HK-2 (cell line): ENCODE measurements around the gene LRP5.

ENCODE experiments used
- DNase-seq: peaks from one replicate; pipeline ENCODE4 v3.0.0-alpha.2; 2018; ENCODE audit not compliant: unreplicated experiment

The LRP5 gene

DNA sequence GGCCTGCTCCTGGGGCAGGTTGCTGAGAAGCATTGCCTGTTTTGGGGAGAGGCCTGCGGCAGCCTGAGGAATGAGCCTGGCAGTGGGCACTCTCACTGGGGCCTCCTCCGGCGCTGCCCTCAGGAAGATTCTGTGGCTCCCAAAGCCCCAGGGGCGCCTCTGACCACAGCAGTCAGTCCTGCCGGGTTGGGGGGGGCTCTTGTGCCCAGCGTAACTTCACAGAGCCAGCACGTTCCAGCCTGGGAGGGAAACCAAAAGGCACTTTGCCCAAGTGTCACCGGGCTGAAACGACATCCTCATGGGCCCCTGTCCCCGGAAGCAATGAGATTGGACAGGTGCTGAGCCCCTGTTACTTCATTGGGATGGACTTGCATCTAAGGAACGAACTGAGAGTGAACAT is 4.3 kb upstream of the LRP5 start:
- no peak for DNase-seq

DNA sequence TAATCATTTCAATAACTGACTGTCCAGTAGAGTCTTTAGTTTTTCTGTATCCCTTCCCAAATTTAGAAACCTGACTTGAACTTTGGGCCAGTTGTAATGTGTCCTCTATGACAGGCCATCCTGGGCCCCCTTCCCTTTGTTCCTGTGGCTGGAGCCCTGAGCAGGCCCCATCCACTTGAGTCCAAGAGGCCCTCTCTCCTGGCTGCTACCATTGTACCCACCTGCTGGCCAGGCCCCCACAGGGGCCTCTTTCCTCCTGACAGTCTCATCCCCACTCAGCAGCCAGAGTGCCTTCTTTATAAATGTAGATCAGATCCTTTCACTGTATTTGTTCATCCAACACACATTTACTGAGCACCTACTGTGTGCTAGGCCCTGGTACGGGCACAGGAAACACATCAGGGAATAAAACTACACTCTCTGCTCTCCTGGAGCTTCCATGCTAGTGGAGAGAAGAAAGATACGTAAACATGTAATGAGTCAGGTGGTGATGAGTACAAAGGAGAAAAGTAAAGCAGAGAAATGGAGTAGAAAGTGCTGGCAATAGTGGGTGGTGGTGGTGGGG is 2.7 kb upstream of the LRP5 start:
- no peak for DNase-seq

DNA sequence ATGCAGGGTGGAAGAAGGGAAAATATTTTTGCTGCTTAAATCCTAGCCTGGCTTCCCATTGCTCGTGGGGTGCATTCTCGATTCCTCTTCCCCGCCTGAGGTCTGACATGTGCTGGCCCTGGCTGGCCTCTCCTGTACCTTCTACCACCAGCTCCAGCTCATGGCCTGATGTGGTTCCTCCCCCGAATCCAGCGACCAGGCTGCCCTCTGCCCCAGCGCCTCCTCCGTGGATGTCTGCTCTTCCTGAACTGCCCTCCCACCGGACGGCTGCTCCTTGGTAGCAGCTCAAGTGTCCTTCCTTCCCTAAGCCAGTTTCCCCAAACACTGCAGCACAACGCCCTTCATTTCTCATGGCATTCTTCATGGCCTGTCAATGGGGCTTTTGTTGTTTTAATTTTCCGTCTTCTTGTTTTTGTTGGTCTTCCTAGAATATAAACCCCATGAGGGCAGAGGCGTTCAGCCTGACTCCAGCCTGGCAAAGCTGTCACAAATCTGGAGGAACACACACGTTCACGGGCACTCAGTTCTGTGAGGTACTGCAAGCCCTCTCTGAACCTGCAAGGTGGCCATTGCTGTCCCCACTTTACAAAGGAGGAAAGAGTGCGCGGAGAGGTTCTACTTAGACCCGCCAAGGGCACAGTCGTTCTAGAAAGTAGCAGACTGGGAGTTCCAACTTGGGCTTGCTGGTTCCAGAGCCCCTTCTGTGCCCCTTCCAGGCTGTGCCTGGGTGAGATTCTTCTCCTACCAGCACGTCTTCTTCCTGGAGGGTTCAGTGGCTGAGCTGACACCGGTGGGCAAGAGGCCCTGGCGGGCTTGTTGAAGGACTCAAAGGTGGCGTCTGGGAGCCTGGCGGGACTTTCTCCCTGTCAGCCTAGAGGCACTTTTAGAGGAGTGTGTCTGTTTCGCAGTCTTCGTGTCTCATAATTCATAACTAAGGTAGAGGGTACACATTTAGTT is 953 bp upstream of the LRP5 start:
- DNase-seq: no peak

DNA sequence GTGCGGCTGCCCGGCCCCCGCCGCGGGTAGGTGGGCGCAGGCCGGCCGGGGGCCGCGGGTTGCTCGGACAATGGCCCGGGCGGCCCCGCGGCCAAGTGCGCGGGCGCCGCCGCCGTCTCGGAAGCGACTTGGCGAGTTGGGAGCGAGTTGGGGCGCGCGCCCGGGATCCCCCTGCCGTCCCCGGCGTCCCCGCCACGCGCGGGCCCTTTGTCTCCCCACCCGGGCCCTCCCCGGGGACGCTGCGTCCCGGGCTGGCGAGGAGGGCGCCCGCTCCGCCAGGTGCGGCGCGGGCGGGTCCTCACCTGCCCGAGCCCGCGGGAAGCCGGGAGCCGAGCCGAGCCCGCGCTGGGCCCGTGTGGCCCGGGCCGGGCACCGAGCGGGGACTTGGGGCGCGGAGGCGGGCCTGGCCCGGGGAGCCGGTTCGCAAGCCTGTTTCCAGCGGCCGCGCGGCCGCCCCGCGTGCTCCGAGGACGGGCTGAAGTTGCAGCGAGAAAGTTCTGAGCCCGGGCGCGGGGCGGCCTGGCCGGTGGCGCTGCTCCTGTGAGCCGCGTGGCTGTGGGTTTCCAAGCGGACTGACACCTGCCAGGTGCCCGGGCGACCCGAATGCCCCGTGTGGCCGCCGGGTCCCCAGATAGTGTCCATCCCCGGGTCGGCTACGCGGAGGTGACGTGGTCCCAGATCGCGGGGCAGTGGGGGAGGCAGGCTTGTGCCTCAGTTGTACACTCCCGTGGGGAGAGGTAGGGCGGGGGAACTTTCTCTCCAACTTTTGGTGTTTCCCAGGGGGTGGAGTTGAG is 586 bp downstream of the LRP5 start:
- no peak for DNase-seq

DNA sequence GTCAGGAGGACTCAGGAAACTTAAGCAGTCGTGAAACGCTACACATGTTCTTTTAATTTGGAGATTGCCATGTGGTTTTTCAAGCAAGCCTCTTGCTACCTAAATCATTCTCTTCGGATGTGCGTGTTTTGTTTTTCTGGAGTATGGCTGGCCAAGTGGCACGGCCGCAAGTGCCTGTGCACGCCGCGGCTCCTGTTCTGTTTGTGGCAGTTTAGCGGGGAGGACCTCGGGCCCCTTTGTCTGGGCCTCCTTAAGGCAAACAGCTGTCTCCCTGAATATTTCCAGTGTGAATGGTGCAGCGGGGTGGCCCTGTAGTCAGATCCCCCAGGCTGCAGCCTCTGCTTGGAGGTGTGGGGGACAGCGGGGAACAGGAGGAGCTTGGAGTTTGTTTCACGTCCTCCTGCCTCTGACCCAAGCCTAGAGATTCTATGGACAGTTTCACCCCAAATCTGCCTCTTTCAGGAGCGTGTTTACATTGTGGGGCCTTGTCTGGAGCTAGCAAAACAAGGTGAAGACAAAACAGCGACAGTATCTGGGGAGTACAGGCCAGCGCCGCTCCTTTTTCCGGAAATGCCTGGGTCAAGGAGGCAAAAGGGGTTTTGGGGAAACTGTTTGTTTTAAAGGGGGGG is 1.3 kb downstream of the LRP5 start:
- no peak for DNase-seq

DNA sequence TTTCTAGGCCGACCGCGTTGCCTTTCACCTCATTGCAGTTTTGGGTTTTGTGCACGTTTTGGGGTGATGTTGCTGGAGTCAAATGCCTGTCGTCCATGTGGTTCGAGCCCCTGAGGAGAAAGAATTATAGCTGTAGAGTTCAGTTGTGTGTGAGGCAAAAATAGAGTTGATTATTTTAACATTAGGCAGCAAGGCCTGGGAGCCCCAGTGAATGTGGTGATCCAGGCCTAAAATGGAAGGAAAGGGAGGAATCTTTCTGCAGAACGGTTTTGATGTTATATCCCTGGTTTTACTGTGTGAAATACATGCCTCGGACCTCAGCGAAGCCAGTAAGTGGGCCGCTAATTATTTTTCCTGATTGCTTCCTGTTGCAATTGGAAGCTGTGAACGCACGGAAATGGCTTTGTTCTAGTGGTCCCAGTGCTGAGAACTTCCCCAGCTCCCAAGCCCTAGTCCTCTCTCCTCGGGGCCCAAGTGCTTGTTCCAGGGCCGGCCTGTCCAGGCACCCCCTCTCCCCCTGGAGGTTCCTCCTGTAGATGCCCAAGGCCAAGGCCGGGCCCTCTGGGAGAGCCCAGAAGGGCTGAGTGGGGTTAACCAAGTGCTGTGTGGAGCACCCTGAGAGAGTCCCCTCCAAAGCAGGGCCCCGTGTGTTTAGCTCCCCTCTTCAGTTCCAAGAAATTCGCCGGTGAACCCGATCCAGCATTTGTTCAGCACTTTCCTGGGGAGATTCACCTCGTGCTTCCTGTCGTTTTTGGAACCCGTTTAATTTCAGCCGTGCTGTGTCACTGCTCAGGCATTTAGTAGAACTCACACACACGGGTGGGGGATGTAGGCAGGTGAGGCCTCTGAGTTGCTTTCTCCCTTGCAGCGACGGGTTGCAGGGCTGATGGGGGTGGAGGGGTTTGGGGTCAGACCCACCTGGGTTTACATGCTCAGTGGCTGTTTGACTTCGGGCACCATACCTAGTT is 2.1 kb downstream of the LRP5 start:
- peak; percentile 43 for DNase-seq

DNA sequence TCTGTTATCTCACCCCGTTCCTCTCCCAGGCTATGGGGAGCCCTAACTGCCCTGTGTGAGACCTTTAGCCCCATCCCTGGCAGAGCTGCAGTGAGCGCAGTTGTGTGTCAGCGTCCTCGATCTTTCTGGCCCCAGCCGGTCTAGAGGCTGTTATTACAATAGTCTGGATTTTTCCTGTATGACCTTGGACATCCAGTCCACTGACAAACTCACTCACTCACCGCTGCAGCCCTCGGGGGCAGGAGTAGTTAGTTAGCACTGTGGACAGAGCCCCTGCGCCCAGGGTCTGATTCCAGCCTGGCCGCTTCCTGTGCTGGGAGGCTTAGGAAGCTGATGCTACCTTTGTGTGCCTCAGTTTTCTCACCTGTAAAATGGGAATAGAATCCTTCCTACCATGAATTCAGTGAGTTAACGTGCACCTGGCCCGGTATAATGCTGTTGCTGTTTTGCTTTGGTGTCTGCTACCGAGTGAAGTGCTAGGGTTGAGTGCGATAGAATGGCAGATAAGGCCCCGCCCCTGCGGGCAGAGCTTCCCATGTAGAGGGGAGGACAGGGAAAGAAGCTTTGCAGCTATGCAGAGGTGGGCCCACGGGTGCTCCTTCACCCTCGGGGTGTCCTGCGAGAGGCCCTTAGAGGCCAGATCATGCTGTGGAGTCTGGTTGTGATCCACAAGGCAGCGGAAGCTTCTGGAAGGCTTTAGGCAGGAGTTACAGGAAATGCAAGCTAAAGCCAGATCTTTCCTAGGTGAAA is 3.0 kb downstream of the LRP5 start:
- no peak for DNase-seq

DNA sequence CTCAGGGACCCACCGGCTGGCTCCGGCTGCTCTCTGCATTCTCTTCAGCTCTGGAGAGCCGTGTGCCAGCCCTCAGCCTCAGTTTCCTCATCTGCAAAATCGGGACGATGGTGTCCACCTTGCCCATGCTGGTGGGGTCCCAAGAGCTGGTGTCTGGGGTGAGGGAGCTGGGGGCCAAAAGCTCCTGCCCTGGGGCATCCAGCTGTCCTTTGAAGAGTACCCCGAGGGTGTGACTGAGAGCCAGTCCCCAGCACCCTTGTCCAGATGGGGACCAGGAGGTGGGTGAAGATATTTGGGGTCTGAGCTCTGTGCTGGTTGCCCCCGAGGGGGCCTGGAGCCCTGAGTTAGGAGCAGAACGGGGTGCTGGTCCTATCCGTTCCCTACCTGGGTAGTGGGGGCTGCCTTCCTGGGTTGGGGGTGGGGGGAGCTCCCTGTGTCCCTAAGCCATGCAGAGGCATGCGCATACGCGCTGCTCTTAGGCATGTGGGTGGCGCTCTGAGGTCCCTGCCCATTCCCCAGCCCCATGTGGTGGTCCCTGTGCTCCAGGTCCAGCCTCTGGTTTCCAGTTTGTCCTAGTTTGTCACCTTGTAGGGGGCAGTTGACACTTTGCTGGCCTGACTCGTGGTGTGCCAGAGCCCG is 4.9 kb downstream of the LRP5 start:
- no peak for DNase-seq

DNA sequence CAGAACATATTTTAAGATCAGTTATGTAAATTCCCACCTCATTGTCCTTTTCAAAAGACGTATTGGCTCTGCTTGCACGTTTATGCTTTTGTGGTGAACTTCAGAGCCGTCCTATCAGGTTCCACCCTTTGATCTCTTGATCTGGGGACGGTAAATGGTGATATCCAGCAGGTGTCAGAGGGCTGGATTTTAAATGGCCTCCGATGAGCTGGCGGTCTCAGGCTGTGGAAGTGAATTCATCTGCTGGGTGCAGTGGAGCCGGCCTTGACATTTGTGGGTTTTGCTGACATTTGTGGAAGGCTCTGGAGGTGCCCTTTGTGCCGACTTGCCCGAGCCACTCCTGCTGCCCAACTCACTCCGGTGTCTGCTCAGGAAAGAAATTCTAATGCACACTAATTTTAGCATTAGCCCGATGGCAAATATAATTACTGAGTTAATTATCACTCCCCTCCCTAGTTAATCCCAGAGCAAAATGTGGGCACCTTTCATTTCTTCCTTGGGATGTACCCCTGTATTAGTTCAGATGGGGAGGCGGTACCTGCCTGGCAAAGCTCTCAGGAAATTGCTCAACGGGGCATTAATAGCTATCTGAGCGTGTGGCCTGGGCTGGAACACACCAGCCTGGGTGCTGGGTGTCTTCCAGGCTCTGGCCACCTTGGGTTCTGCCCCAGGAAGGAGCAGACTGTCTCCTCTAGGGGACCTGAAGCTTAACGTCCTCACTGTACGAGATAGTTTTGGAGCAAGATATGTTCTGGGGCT is 9.1 kb downstream of the LRP5 start:
- no peak for DNase-seq

DNA sequence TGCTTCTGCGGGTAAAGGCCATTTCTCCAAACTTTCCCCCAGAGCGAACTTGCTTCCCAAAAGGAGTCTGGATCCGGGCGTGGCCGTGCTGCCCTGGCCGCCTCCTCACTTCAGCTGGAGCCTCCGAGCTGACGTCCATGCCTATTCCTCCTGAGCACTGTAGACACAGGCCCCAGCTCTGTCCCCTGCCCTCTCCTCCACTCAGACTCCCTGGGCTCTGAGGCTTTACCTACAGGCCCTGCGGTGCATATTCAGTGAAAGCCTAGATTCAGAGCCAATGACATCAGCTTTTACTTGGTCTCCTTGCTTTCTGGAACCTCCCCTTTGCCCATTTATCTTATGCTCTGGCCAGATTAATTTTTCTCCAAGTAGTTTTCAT is 9.7 kb downstream of the LRP5 start:
- no peak for DNase-seq

DNA sequence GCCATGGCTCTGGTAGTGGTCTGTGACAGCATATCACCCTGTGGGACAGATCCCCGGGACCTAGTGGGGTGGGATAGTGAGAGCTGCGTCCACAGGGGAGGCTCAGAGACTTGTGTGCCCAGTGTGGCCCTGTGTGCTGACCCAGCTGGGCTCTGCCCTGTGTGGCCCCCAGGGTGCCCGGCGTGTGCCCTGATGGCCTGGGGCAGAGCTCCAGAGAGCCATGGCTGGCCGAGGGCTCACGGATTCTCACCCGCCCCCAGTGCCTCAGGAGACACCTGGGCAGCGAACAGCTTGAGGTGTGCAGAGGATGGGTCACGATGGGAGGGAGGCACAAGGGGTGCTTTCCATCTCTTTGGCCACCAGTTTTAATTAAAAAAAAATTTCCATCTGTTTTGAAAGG is 11.8 kb downstream of the LRP5 start:
- no peak for DNase-seq

DNA sequence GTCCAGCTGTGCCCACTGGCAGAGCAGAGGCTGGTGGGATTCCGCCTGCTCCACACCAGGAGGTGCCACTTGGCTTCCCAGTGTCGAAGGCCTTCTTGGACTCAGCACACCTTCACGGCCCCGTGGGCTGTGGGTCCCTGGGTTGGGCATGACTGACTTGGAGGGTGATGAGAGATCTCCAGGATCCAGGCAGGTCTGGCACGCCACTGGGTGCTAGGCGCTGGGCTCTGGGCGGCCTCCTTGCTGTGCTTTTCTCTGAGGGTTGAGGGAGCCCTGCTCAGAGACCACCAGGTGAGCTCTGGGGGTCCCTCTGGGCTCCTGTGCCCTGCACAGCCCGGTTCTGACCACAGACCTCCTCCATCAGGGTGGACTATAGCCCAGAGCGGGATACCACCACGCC is 12.3 kb downstream of the LRP5 start:
- DNase-seq: no peak

DNA sequence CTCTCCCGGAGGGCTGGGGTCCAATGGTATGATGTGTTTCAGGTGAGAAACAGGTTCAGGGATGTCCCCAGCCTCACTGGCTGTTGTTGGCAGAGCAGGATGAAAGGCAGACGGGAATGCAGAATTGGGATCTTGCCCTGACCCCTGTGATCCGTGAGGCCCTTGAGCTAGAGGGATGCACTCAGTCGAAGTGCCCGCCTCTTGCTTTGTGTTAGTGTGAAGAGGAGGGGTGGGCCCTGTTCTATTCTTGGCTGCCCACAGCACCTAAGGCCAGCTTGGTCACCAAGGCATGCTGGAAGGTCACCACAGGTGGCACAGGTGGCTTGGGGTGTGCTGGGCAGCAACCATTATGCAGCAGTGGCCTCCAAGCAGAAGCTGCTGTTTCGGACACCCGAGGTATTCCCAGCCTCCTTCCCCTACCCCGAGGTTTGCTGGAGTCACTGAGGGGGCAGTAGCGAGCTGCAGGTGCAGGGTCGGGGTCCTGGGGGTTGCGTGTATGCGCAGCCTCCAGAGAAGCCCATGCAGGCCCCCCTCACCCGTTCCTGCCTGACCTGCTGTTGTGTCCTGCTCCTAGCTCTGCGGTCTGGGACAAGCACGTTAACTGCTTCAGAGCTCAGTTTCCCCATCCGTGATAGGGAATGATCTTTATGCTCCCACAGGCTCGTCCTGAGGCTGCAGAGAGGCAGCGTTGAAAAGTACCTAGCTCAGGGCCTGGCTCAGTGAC is 13.0 kb downstream of the LRP5 start:
- no peak for DNase-seq

DNA sequence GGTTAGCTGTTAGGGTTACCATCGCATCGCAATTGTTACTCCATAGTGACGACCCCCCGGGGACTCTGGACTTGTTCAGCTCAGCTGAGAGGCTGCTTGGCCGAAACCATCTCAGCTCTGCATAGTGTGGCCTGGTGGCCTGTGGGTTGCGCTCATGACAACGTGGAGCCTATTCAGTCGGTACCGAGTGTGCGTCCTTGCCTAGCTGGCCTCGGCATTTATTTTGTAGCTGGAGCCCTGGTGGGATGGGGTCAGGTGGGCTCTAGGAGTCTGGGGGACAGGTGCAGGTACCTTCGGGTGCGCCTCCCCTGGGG is 13.5 kb downstream of the LRP5 start:
- no peak for DNase-seq

DNA sequence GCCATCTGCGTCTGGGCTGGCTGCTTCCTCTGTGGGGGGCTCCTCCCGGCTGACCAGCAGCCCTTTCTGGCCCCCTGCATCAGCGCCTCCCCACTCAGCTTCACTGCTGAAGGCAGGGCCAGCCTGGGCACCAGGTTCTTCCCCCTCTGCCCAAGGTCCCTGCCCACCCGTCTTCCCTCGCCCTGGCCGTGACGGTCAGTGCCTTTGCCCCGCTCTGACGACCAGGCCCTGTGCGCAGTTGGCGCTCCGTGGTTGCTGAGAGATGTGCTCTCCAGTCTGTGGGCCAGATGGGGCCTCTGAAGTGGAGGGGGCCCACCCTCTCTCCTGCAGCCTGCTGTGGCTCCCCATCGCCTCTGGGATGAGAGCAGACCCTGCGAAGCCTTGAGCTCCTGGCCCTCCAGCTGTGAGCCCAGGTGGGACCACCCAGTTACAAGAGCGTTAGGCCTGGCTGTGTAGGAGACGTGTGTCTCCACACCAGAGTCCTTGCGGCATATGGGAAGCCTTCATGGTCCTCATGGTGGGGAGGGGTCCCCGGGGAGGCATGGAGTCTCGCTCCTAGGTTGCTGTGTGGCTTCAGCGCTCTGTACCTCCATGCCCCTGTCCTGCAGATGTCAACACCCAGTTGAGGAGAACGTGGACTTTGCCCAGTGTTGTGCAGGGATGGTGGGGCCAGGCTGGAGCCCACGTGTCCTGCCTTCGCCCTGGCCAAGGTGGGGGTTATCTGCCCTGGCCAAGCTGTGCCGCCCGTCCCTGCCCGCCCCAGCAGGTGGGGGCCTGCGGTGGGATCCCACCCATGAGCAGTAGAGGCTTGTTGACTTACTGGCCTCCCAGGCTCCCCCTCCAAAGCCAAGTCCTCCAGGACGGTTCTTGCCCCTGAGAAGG is 14.2 kb downstream of the LRP5 start:
- no peak for DNase-seq

DNA sequence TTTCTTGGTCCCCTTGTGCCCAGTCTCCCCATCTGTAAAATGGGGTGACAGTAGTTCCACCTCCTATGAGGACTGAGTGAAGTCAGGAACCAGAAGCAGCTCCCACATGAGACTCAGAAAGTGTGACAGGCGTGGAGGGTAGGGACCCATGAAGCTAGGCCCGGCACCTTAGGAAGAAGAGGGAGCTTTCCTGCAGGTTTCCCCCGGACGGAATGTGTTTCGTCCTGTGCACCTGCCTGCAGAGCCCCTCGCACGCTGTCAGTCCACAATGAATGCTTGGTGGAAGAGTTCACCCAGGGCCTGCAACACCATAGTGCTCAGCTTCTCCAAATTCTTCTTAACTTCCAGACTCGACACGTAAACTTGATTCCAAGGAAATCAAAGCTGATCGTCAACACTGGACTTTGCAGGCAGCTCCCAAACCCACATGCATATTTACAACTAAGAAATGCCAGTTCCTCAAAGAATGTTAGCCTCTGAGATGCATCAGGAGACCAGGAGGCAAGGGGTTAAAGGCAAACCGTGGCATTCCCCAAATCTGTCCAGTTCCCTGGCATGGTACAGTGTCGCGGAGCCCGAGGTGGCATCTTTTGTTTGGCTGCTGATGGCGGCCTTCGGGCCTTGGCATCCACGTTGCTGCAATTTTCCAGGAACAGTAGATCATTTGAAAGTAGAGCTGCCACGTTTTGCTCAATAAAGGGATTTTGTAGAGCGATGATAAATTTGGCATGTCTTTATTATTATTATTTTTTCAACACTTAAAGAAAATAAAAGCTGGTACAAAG is 15.4 kb downstream of the LRP5 start:
- no peak for DNase-seq
